ENCODE results near the gene NAT8. TPM values are rescaled to one million over a fixed set of nuclear protein-coding genes. Genes with fewer than 3 reads are reported as not detected.

Gene NAT8
- total and polyA plus RNA-seq, 2 of the 13 experiments (the other 11 are each of a cell fraction or from before 2014, with no cell fraction given), result 1.9 to 12.9 TPM

DNA sequence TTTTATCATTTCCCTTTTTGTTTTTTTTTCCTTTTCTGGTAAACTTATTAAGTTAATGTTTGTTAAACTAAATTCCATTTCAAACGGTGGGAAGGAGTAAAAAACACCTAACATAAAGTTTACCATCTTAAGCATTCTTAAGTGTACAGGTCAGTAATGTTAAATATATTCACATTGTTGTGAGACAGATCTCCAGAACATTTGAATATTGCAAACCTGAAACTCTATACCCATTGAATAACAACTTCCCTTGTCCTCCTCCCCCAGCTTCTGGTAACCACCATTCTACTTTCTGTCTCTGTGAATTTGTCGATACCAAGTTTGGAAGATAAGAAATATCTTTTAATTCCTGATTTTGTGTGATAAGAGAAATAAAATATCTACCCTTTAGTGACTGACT lies 12.0 kb upstream of the NAT8 start:
- ATAC-seq (no peak), DNase-seq (ENCODE audit: low spot score) (no peak), FAIRE-seq (no peak)
- Histone ChIP-seq H4K20me1 (ENCODE audit: insufficient read depth, low read length) (no peaks in the 10 kb centered on the region), H3K4me2 (ENCODE audit: low read depth, low read length) (no peak overlapping the region), H3K27ac (ENCODE audit: extremely low read length, insufficient read depth, low read length) (no peak overlapping the region), H3K36me3 (replicated peaks in 1 of 2; ENCODE audit: control insufficient read depth in 1 of 2, insufficient read depth in 2 of 2, low read length in 2 of 2) (no peaks in the 10 kb centered on the region), H3K4me3 (replicated peaks in 1 of 3; ENCODE audit: insufficient read depth in 1 of 3, low read depth in 2 of 3, low read length in 3 of 3) (no peak overlapping the region), H3K9ac (ENCODE audit: insufficient read depth, low read depth, low read length) (no peak overlapping the region), H3K27me3 (ENCODE audit: control insufficient read depth in 1 of 2, insufficient read depth in 2 of 2, low read length in 2 of 2) (no peaks in the 10 kb centered on the region), H3K4me1 (ENCODE audit: insufficient read depth, low read length) (no peaks in the 10 kb centered on the region), H3K79me2 (ENCODE audit: insufficient read depth, low read length) (no peaks in the 10 kb centered on the region), H3K9me3 (ENCODE audit: low read length) (no peaks in the 10 kb centered on the region), H2AFZ (ENCODE audit: low read length) (no peak overlapping the region)
- 36% methylated on average over 2 of the region's 2 CpGs for WGBS (ENCODE audit: low lambda C conversion rate)
- intact Hi-C loops (cut with micrococcal nuclease; ENCODE audit: unreplicated experiment) (no loop called here), in situ Hi-C loops (cut with HindIII; ENCODE audit: extremely low pct_ligation_motif_present, low pct_unique_long_range_greater_than_20kb) (no loop called here)
- ChIA-PET CTCF (ENCODE audit: low intra/inter-chr PET ratio, low total read pairs) (no interaction called here), POLR2A (no interaction called here)
- no peak for TF ChIP-seq ATF7-NPFF (CRISPR knock-in tag; IDR thresholded peaks at IDR 0.05; ENCODE audit: low read depth)
- TF ChIP-seq, protein P1, sequence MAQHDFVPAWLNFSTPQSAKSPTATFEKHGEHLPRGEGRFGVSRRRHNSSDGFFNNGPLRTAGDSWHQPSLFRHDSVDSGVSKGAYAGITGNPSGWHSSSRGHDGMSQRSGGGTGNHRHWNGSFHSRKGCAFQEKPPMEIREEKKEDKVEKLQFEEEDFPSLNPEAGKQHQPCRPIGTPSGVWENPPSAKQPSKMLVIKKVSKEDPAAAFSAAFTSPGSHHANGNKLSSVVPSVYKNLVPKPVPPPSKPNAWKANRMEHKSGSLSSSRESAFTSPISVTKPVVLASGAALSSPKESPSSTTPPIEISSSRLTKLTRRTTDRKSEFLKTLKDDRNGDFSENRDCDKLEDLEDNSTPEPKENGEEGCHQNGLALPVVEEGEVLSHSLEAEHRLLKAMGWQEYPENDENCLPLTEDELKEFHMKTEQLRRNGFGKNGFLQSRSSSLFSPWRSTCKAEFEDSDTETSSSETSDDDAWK (CRISPR knock-in tag; IDR thresholded peaks at IDR 0.05), result no peak
- TF ChIP-seq ZFP90 (CRISPR knock-in tag; IDR thresholded peaks at IDR 0.05; ENCODE audit: borderline replicate concordance), result no peak
- no peak for TF ChIP-seq ARNT (IDR thresholded peaks at IDR 0.05)
- TF ChIP-seq ZFP36L1 (CRISPR knock-in tag; IDR thresholded peaks at IDR 0.05), result no peak
- no peak for TF ChIP-seq FOXK1 (CRISPR knock-in tag; IDR thresholded peaks at IDR 0.05; ENCODE audit: borderline replicate concordance, low read depth)
- no peak for TF ChIP-seq HNRNPK (IDR thresholded peaks at IDR 0.05; ENCODE audit: low read depth, low read length, poor library complexity, severe bottlenecking)
- TF ChIP-seq SNAPC5 (CRISPR knock-in tag; IDR thresholded peaks at IDR 0.05; ENCODE audit: borderline replicate concordance), result no peak
- TF ChIP-seq ZNF563 (CRISPR knock-in tag; IDR thresholded peaks at IDR 0.05), result no peak
- TF ChIP-seq ZFP82 (CRISPR knock-in tag; IDR thresholded peaks at IDR 0.05; ENCODE audit: borderline replicate concordance), result no peak
- TF ChIP-seq ZNF274 (CRISPR knock-in tag; IDR thresholded peaks at IDR 0.05), result no peak
- TF ChIP-seq NR2F2 (IDR thresholded peaks at IDR 0.05; ENCODE audit: borderline replicate concordance, low read depth), result no peak
- TF ChIP-seq ZBTB46 (CRISPR knock-in tag; IDR thresholded peaks at IDR 0.05; ENCODE audit: borderline replicate concordance), result no peak
- no peak for TF ChIP-seq ZNF547 (CRISPR knock-in tag; IDR thresholded peaks at IDR 0.05)
- TF ChIP-seq, protein P2, sequence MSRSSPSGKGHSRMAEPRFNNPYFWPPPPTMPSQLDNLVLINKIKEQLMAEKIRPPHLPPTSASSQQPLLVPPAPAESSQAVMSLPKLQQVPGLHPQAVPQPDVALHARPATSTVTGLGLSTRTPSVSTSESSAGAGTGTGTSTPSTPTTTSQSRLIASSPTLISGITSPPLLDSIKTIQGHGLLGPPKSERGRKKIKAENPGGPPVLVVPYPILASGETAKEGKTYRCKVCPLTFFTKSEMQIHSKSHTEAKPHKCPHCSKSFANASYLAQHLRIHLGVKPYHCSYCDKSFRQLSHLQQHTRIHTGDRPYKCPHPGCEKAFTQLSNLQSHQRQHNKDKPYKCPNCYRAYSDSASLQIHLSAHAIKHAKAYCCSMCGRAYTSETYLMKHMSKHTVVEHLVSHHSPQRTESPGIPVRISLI (CRISPR knock-in tag; IDR thresholded peaks at IDR 0.05; ENCODE audit: borderline replicate concordance), result no peak
- TF ChIP-seq, protein P3, sequence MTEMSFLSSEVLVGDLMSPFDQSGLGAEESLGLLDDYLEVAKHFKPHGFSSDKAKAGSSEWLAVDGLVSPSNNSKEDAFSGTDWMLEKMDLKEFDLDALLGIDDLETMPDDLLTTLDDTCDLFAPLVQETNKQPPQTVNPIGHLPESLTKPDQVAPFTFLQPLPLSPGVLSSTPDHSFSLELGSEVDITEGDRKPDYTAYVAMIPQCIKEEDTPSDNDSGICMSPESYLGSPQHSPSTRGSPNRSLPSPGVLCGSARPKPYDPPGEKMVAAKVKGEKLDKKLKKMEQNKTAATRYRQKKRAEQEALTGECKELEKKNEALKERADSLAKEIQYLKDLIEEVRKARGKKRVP (CRISPR knock-in tag; IDR thresholded peaks at IDR 0.05), result no peak
- TF ChIP-seq PRMT3 (CRISPR knock-in tag; IDR thresholded peaks at IDR 0.05; ENCODE audit: borderline replicate concordance, low read depth), result no peak
- no peak for TF ChIP-seq ZNF225 (CRISPR knock-in tag; IDR thresholded peaks at IDR 0.05)
- no TSS peak for BruUV-seq (replicated peaks)
